ENCODE data around the gene OSBPL1A. TPM values are rescaled to one million over a fixed set of nuclear protein-coding genes. Genes with fewer than 3 reads are reported as not detected.

Gene OSBPL1A
- total and polyA plus RNA-seq, 10 of the 15 experiments (the other 5 are each of a cell fraction or from before 2014, with no cell fraction given) = 0.02 to 0.83 (median 0.11) TPM; not detected in 6

DNA sequence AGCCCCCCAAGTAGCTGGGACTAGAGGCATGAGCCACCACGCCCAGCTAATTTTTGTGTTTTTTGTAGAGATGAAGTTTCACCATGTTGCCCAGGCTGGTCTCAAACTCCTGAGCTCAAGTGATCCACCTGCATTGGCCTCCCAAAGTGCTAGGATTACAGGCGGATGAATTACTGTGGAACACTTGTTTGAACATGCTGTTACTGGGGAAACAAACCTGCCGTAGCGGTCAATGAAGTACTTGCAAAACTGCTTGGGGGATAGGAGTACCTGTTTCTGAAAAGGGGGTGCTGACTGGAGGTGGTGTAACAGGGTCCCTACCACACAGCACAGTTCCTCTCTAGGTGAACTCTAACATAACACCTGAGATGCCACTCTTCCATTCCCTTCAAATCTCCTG is 22.9 kb upstream of the OSBPL1A start:
- no peak overlapping the region for H3K9ac ChIP-seq (ENCODE audit: control insufficient read depth, insufficient read depth, low read length)
- SMC1A ChIA-PET (ENCODE audit: uncharacterized antibody, unreplicated experiment) = no interaction called here
- POLR2A ChIA-PET = no interaction called here
- H3K4me1 ChIP-seq (ENCODE audit: control insufficient read depth, insufficient read depth, low read length) = no peaks in the 10 kb centered on the region
- H3K9me3 ChIP-seq (replicated peaks; ENCODE audit: control insufficient read depth, insufficient read depth, low read length) = peaks cover 1% of the 10 kb centered on the region; the same call in 1 of the 3 replicates
- CTCF ChIA-PET = interaction anchor here (1.5 kb wide), 1 partner anchor 13 kb away, joined by 5 read pairs; no protein-coding TSS in a partner anchor
- ATAC-seq (no peak), FAIRE-seq (no peak), DNase-seq (ENCODE audit: low read depth, low spot score) (no peak)
- no peak overlapping the region for H3K27ac ChIP-seq (ENCODE audit: control insufficient read depth, insufficient read depth)
- in situ Hi-C loops (cut with MboI) (no loop called here), intact Hi-C loops (cut with micrococcal nuclease; ENCODE audit: unreplicated experiment) (no loop called here)
- 70% methylated on average over 4 of the region's 4 CpGs for WGBS (ENCODE audit: insufficient coverage, insufficient replicate concordance, low lambda C conversion rate, missing lambda C conversion rate)
- H3K36me3 ChIP-seq (ENCODE audit: control insufficient read depth in 2 of 2, insufficient read depth in 2 of 2, low read length in 1 of 2) = no peaks in the 10 kb centered on the region
- RAD21 ChIA-PET (ENCODE audit: unreplicated experiment) = no interaction called here
- TF ChIP-seq POLR2AphosphoS2 (IDR thresholded peaks at IDR 0.05; ENCODE audit: low read depth, low read length) (no peak), FOXK2 (IDR thresholded peaks at IDR 0.05) (no peak), SIN3A (IDR thresholded peaks at IDR 0.05; ENCODE audit: low read depth, low read length) (no peak), ZNF622 (IDR thresholded peaks at IDR 0.05) (no peak), POLR2AphosphoS5 (IDR thresholded peaks at IDR 0.05; ENCODE audit: low read length) (no peak), SRF (IDR thresholded peaks at IDR 0.05; ENCODE audit: low read depth in 2 of 2, low read length in 2 of 2) (no peak), ASH2L (IDR thresholded peaks at IDR 0.05; ENCODE audit: borderline replicate concordance, low read depth) (no peak), SMAD5 (IDR thresholded peaks at IDR 0.05; ENCODE audit: low read depth) (no peak), LARP7 (IDR thresholded peaks at IDR 0.05) (no peak), ZNF274 (IDR thresholded peaks at IDR 0.05; ENCODE audit: insufficient read depth, insufficient read length) (no peak), BACH1 (IDR thresholded peaks at IDR 0.05; ENCODE audit: borderline replicate concordance) (no peak), BHLHE40 (IDR thresholded peaks at IDR 0.05; ENCODE audit: borderline replicate concordance in 1 of 2, low read depth in 2 of 2, low read length in 1 of 2) (no peak), SUZ12 (IDR thresholded peaks at IDR 0.05; ENCODE audit: unreplicated experiment) (no peak), EED (IDR thresholded peaks at IDR 0.05; ENCODE audit: low read depth) (no peak), FOXM1 (IDR thresholded peaks at IDR 0.05; ENCODE audit: low read depth, low read length) (no peak), ZZZ3 (IDR thresholded peaks at IDR 0.05; ENCODE audit: control insufficient read depth, insufficient read length, low read depth) (no peak)
- TF ChIP-seq, protein P1, sequence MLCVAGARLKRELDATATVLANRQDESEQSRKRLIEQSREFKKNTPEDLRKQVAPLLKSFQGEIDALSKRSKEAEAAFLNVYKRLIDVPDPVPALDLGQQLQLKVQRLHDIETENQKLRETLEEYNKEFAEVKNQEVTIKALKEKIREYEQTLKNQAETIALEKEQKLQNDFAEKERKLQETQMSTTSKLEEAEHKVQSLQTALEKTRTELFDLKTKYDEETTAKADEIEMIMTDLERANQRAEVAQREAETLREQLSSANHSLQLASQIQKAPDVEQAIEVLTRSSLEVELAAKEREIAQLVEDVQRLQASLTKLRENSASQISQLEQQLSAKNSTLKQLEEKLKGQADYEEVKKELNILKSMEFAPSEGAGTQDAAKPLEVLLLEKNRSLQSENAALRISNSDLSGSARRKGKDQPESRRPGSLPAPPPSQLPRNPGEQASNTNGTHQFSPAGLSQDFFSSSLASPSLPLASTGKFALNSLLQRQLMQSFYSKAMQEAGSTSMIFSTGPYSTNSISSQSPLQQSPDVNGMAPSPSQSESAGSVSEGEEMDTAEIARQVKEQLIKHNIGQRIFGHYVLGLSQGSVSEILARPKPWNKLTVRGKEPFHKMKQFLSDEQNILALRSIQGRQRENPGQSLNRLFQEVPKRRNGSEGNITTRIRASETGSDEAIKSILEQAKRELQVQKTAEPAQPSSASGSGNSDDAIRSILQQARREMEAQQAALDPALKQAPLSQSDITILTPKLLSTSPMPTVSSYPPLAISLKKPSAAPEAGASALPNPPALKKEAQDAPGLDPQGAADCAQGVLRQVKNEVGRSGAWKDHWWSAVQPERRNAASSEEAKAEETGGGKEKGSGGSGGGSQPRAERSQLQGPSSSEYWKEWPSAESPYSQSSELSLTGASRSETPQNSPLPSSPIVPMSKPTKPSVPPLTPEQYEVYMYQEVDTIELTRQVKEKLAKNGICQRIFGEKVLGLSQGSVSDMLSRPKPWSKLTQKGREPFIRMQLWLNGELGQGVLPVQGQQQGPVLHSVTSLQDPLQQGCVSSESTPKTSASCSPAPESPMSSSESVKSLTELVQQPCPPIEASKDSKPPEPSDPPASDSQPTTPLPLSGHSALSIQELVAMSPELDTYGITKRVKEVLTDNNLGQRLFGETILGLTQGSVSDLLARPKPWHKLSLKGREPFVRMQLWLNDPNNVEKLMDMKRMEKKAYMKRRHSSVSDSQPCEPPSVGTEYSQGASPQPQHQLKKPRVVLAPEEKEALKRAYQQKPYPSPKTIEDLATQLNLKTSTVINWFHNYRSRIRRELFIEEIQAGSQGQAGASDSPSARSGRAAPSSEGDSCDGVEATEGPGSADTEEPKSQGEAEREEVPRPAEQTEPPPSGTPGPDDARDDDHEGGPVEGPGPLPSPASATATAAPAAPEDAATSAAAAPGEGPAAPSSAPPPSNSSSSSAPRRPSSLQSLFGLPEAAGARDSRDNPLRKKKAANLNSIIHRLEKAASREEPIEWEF (IDR thresholded peaks at IDR 0.05; ENCODE audit: insufficient replicate concordance, low read depth, low read length) = no peak
- TF ChIP-seq, protein P2, sequence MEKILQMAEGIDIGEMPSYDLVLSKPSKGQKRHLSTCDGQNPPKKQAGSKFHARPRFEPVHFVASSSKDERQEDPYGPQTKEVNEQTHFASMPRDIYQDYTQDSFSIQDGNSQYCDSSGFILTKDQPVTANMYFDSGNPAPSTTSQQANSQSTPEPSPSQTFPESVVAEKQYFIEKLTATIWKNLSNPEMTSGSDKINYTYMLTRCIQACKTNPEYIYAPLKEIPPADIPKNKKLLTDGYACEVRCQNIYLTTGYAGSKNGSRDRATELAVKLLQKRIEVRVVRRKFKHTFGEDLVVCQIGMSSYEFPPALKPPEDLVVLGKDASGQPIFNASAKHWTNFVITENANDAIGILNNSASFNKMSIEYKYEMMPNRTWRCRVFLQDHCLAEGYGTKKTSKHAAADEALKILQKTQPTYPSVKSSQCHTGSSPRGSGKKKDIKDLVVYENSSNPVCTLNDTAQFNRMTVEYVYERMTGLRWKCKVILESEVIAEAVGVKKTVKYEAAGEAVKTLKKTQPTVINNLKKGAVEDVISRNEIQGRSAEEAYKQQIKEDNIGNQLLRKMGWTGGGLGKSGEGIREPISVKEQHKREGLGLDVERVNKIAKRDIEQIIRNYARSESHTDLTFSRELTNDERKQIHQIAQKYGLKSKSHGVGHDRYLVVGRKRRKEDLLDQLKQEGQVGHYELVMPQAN (conservative IDR thresholded peaks at IDR 0.05) = no peak
- H3K79me2 ChIP-seq (ENCODE audit: control insufficient read depth, insufficient read depth, low read length) = no peaks in the 10 kb centered on the region
- H4K20me1 ChIP-seq (ENCODE audit: control insufficient read depth, insufficient read depth) = no peaks in the 10 kb centered on the region
- H3K4me2 ChIP-seq (ENCODE audit: control insufficient read depth, insufficient read depth) = no peak overlapping the region
- no peak overlapping the region for H3K4me3 ChIP-seq
- H3K27me3 ChIP-seq (replicated peaks in 1 of 2; ENCODE audit: control insufficient read depth in 2 of 2, insufficient read depth in 2 of 2, low read length in 1 of 2) = no peaks in the 10 kb centered on the region; a peak in 2 of 4 replicates
- BruUV-seq (replicated peaks) = no TSS peak
- H2AFZ ChIP-seq (ENCODE audit: control insufficient read depth, low read depth, low read length) = no peak overlapping the region
